Type B pancreatic cell (in vitro differentiated cells): ENCODE results near the gene SLC2A6. TPM values are rescaled to one million over a fixed set of nuclear protein-coding genes. Genes with fewer than 3 reads are reported as not detected.
"Not testable (repeated sequence)": the region's sequence is repeated elsewhere in the genome, so short reads cannot be mapped to it uniquely, and the experiment has no call there.

Source experiments
- DNase-seq: peaks from one replicate; pipeline ENCODE4 v3.0.0; 2021; ENCODE audit warnings: mixed read lengths; ENCODE audit not compliant: unreplicated experiment; ENCODE audit errors: extremely low spot score
- H3K27ac Mint-ChIP-seq: 2 replicates; pipeline ENCODE4 v1.8.0; 2021; ENCODE audit warnings: mild to moderate bottlenecking, mixed read lengths
- H3K27me3 Mint-ChIP-seq: 2 replicates; pipeline ENCODE4 v1.8.0; 2021; ENCODE audit warnings: mixed read lengths
- H3K36me3 Mint-ChIP-seq: 2 replicates; pipeline ENCODE4 v1.8.0; 2021; ENCODE audit warnings: mixed read lengths
- H3K4me1 Mint-ChIP-seq: one replicate; pipeline ENCODE4 v1.8.0; 2021; ENCODE audit warnings: mixed read lengths; ENCODE audit not compliant: unreplicated experiment
- H3K4me3 Mint-ChIP-seq: 2 replicates; pipeline ENCODE4 v1.8.0; 2021; ENCODE audit warnings: mild to moderate bottlenecking, mixed read lengths
- H3K9me3 Mint-ChIP-seq: 2 replicates; pipeline ENCODE4 v1.8.0; 2021; ENCODE audit warnings: mixed read lengths
- total RNA-seq: library from RNA; stranded (reverse); gene quantifications from 2 replicates; pipeline ENCODE4 v1.2.1, GENCODE V29; 2021; ENCODE audit warnings: low replicate concordance
- TF ChIP-seq, protein P1 (sequence below): fragments of 200-600 bp; sonication (generic); conservative IDR thresholded peaks from 2 replicates; pipeline ENCODE4 v1.5.0; 2021; ENCODE audit warnings: antibody characterized with exemption, mild to moderate bottlenecking

Gene SLC2A6
- total RNA-seq, 1 donor from 2014 or later = 8.2 TPM

GRCh38 chr9:133453651-133454050, 25.2 kb downstream of the SLC2A6 start:
- peaks cover 5% of the 10 kb centered on the region for H3K4me1 Mint-ChIP-seq
- H3K27ac Mint-ChIP-seq = no peak overlapping the region
- no peaks in the 10 kb centered on the region for H3K36me3 Mint-ChIP-seq
- TF ChIP-seq, protein P1, sequence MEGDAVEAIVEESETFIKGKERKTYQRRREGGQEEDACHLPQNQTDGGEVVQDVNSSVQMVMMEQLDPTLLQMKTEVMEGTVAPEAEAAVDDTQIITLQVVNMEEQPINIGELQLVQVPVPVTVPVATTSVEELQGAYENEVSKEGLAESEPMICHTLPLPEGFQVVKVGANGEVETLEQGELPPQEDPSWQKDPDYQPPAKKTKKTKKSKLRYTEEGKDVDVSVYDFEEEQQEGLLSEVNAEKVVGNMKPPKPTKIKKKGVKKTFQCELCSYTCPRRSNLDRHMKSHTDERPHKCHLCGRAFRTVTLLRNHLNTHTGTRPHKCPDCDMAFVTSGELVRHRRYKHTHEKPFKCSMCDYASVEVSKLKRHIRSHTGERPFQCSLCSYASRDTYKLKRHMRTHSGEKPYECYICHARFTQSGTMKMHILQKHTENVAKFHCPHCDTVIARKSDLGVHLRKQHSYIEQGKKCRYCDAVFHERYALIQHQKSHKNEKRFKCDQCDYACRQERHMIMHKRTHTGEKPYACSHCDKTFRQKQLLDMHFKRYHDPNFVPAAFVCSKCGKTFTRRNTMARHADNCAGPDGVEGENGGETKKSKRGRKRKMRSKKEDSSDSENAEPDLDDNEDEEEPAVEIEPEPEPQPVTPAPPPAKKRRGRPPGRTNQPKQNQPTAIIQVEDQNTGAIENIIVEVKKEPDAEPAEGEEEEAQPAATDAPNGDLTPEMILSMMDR = no peak
- no peaks in the 10 kb centered on the region for H3K9me3 Mint-ChIP-seq
- no peak overlapping the region for H3K4me3 Mint-ChIP-seq
- DNase-seq = no peak
- H3K27me3 Mint-ChIP-seq = no peaks in the 10 kb centered on the region

DNA sequence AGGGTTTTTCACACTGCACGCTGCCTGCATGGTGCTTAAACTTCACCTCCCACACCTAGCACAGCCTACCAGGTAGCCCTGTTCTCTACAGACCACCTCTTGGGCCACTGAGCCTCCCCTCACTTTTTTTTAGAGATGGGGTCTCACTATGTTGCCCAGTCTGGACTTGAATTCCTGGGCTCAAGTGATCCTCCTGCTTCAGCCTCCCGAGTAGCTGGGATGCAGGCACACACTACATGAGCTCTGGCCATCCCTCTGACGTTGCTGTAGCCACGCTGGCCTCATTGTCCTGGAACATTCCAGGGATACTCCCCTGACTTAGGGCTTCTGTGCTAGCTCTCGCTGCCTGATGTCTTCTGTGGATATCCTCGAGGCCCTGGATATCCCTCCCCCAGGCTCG, 26.3 kb downstream of the SLC2A6 start:
- Mint-ChIP-seq H3K4me3 (no peak overlapping the region), H3K4me1 (peaks cover 5% of the 10 kb centered on the region), H3K27me3 (no peaks in the 10 kb centered on the region), H3K9me3 (no peaks in the 10 kb centered on the region), H3K36me3 (no peaks in the 10 kb centered on the region), H3K27ac (no peak overlapping the region)
- TF ChIP-seq, protein P1 = no peak
- no peak for DNase-seq

DNA sequence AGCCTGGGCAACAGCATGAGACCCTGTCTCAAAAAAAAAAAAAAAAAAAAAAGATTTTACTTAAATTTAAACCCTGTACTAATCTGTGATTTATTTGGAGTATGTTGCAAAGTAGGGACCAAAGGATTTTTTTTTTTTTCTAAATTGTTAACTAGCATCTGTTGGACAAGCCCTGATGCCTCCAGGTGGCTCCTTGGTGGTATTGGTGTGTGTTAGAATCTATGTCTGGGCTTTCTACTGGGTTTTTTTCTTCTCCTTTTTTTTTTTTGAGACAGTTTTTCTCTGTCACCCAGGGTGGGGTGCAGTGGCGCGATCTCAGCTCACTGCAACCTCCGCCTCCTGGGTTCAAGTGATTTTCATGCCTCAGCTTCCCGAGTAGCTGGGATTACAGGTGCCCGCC, 27.0 kb downstream of the SLC2A6 start:
- not testable (repeated sequence) for H3K4me3 Mint-ChIP-seq, H3K36me3 Mint-ChIP-seq, H3K9me3 Mint-ChIP-seq, H3K4me1 Mint-ChIP-seq, H3K27ac Mint-ChIP-seq, DNase-seq, H3K27me3 Mint-ChIP-seq

DNA sequence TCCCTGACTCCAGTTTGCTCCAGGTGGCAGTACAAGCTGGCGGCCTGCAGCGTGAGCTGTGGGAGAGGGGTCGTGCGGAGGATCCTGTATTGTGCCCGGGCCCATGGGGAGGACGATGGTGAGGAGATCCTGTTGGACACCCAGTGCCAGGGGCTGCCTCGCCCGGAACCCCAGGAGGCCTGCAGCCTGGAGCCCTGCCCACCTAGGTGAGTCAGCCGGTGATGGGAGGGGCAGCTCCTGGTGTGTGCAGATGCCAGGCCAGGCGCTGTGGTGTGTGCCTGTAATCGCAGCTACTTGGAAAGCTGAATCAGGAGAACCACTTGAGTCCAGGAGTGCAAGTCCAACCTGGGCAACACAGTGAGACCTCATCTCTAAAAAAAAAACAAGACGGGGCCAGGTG, 29.1 kb downstream of the SLC2A6 start:
- Mint-ChIP-seq H3K27ac (no peak overlapping the region), H3K36me3 (no peaks in the 10 kb centered on the region), H3K4me3 (no peak overlapping the region), H3K4me1 (peaks cover 5% of the 10 kb centered on the region), H3K9me3 (no peaks in the 10 kb centered on the region), H3K27me3 (no peaks in the 10 kb centered on the region)
- TF ChIP-seq, protein P1 = no peak
- no peak for DNase-seq

DNA sequence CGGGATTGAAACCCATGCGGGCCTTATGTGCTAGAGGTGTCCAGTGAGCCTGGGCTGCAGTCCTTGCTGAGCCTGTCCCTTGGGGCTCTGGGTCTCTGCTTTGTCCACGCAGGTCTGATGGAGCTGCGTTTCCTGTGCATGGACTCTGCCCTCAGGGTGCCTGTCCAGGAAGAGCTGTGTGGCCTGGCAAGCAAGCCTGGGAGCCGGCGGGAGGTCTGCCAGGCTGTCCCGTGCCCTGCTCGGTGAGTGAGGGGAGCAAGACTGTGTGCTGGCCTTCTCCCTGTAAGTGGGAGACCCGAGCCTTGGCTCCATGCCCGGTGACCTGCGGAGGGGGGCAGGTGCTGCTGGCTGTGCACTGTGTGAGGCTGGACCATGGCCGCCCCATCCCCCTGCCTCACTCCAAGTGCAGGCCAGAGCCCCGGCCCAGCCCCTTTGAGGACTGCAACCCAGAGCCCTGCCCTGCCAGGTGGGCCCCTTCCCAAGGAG, 30.4 kb downstream of the SLC2A6 start:
- H3K4me1 Mint-ChIP-seq = peaks cover under 1% of the 10 kb centered on the region
- no peaks in the 10 kb centered on the region for H3K9me3 Mint-ChIP-seq
- no peaks in the 10 kb centered on the region for H3K36me3 Mint-ChIP-seq
- no peak overlapping the region for H3K4me3 Mint-ChIP-seq
- TF ChIP-seq, protein P1 = no peak
- DNase-seq = no peak
- H3K27ac Mint-ChIP-seq = no peak overlapping the region
- no peaks in the 10 kb centered on the region for H3K27me3 Mint-ChIP-seq

DNA sequence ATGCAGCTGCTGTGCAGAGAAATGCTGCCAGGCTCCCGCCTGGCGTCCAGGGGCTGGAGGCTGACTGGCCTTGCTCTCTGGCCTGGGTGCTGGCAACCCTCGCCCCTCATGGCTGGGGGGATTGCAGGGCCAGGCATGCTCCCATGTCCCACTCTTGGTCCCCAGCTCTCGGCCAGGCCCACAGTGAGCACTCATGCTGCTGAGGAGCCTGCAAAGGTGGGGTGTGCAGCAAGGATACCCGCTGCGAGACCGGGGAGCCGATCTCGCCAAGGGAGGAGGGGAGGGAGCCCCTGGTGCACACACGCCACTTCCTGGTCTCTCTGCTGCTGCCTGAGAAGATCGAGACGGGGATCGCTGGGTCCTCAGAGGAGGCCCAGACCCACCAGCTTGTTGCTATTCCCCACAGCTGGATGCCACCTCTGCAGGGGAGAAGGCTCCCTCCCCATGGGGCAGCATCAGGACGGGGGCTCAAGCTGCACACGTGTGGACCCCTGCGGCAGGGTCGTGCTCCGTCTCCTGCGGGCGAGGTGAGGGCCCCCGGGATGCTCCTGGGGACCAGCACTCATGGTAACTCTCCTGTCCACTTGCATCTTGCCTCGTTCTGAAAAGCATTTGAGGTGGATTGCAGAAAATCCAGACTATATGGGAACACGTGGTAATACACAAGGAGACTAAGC, 33.5 kb downstream of the SLC2A6 start:
- Mint-ChIP-seq H3K36me3 (no peaks in the 10 kb centered on the region), H3K27me3 (no peaks in the 10 kb centered on the region), H3K27ac (no peak overlapping the region), H3K4me3 (no peak overlapping the region), H3K9me3 (no peaks in the 10 kb centered on the region), H3K4me1 (no peaks in the 10 kb centered on the region)
- TF ChIP-seq, protein P1 = no peak
- DNase-seq = no peak
